HG02885 (cell line): ENCODE data around the gene PFDN5.
A peak's percentile ranks its signal among the peaks of the same experiment; 100 is the strongest.
"Not testable (repeated sequence)": the region's sequence is repeated elsewhere in the genome, so short reads cannot be mapped to it uniquely, and the experiment has no call there.

Source experiments
- ATAC-seq: cut with Tn5 transposase; IDR thresholded peaks from one replicate; pipeline ENCODE4 v1.9.1; 2021; ENCODE audit warnings: mild to moderate bottlenecking; ENCODE audit not compliant: unreplicated experiment, poor library complexity

PFDN5 gene

GRCh38 chr12:53325511-53326061 lies 30.2 kb downstream of the PFDN5 start:
- ATAC-seq: no peak

GRCh38 chr12:53326460-53327185 lies 31.3 kb downstream of the PFDN5 start:
- no peak for ATAC-seq

- no peak for ATAC-seq
Measured at GRCh38 chr12:53327435-53328042, 32.2 kb downstream of the PFDN5 start.

GRCh38 chr12:53328043-53328435 lies 32.7 kb downstream of the PFDN5 start:
- ATAC-seq: no peak

GRCh38 chr12:53330671-53331070 lies 35.3 kb downstream of the PFDN5 start:
- no peak for ATAC-seq

GRCh38 chr12:53332339-53332738 lies 37.0 kb downstream of the PFDN5 start:
- not testable (repeated sequence) for ATAC-seq

- ATAC-seq: no peak
Measured at GRCh38 chr12:53332744-53333143, 37.4 kb downstream of the PFDN5 start.

- ATAC-seq: no peak
Measured at GRCh38 chr12:53333289-53333688, 37.9 kb downstream of the PFDN5 start.

- ATAC-seq: no peak
Measured at GRCh38 chr12:53333845-53334244, 38.5 kb downstream of the PFDN5 start.

- ATAC-seq: no peak
Measured at GRCh38 chr12:53334822-53335221, 39.5 kb downstream of the PFDN5 start.

- ATAC-seq: no peak
Measured at GRCh38 chr12:53336181-53336681, 40.9 kb downstream of the PFDN5 start, which contains the start of gene SP7. SP7 (minus strand) TSS chr12:53336354; CDS start chr12:53335646, 708 bp downstream.

- ATAC-seq: no peak
Measured at GRCh38 chr12:53338017-53338416, 42.7 kb downstream of the PFDN5 start.

GRCh38 chr12:53338916-53339315 lies 43.6 kb downstream of the PFDN5 start:
- no peak for ATAC-seq

GRCh38 chr12:53340398-53340797 lies 45.1 kb downstream of the PFDN5 start:
- no peak for ATAC-seq

- no peak for ATAC-seq
Measured at GRCh38 chr12:53343449-53343848, 48.1 kb downstream of the PFDN5 start.

GRCh38 chr12:53343969-53344368 lies 48.6 kb downstream of the PFDN5 start:
- no peak for ATAC-seq

- no peak for ATAC-seq
Measured at GRCh38 chr12:53344487-53344823, 49.1 kb downstream of the PFDN5 start.

GRCh38 chr12:53344824-53345485 lies 49.6 kb downstream of the PFDN5 start:
- ATAC-seq: peak; percentile 64

GRCh38 chr12:53345486-53346188 lies 50.3 kb downstream of the PFDN5 start:
- ATAC-seq: no peak

- no peak for ATAC-seq
Measured at GRCh38 chr12:53346491-53346890, 51.1 kb downstream of the PFDN5 start.
